Measurements from ENCODE around the gene ZNF93. TPM values are rescaled to one million over a fixed set of nuclear protein-coding genes. Genes with fewer than 3 reads are reported as not detected.

The ZNF93 gene
- total and polyA plus RNA-seq, 2 of the 8 experiments (the other 6 are each of a cell fraction or from before 2014, with no cell fraction given) = 40.8 to 61.8 TPM

GRCh38 chr19:19866611-19867248 is 34.0 kb upstream of the ZNF93 start:
- Histone ChIP-seq H2BK15ac (ENCODE audit: low read length) (no peak overlapping the region), H2BK20ac (ENCODE audit: low read length) (no peak overlapping the region), H3K4me2 (ENCODE audit: insufficient read depth in 1 of 2, low read depth in 2 of 2, low read length in 2 of 2) (peak overlapping the region; percentile 81 to 94), H3K9me3 (ENCODE audit: insufficient read depth in 2 of 2, low read depth in 1 of 2, low read length in 1 of 2) (no peaks in the 10 kb centered on the region), H3K9ac (replicated peaks in 1 of 4; ENCODE audit: extremely low read depth in 1 of 4, low read depth in 3 of 4, low read length in 3 of 4) (peak overlapping the region; percentile 98 to 100 (median 99)), H3K14ac (ENCODE audit: insufficient read length) (no peak overlapping the region), H3K4me1 (replicated peaks in 1 of 4; ENCODE audit: control insufficient read depth in 3 of 4, insufficient read depth in 4 of 4, low read length in 3 of 4) (peaks cover 0 to 5% (median 3%) of the 10 kb centered on the region in 4 experiments; a peak in 3 of 7 replicates), H3K56ac (replicated peaks; ENCODE audit: insufficient read length, low read depth, low read length) (no peak overlapping the region), H3K36me3 (ENCODE audit: control insufficient read depth in 2 of 4, insufficient read depth in 4 of 4, low read length in 3 of 4) (peaks cover 0 to 2% (median 0%) of the 10 kb centered on the region in 4 experiments; a peak in 1 of 8 replicates), H3K4me3 (ENCODE audit: extremely low read depth in 1 of 4, insufficient read depth in 2 of 4, low read depth in 3 of 4, low read length in 4 of 4) (peak overlapping the region; percentile 84 to 99 (median 90)), H4K8ac (ENCODE audit: extremely low read depth, insufficient read depth, low read length) (peak overlapping the region; percentile 100; the same call in 1 of the 2 replicates), H4K5ac (ENCODE audit: insufficient read length, low read depth, low read length) (peak overlapping the region; percentile 94), H3K23me2 (ENCODE audit: low read depth, low read length) (peaks cover 2% of the 10 kb centered on the region; the same call in 1 of the 2 replicates), H4K91ac (replicated peaks; ENCODE audit: insufficient read length, low read length) (no peak overlapping the region), H2AK5ac (ENCODE audit: low read depth, low read length) (peak overlapping the region; percentile 92; the same call in 1 of the 2 replicates), H2BK12ac (ENCODE audit: low read depth, low read length) (no peak overlapping the region; the same call in 1 of the 2 replicates), H3K4ac (replicated peaks; ENCODE audit: insufficient read length, low read depth, low read length) (no peak overlapping the region), H3K27me3 (replicated peaks in 1 of 4; ENCODE audit: control insufficient read depth in 3 of 4, extremely low read depth in 1 of 4, insufficient read depth in 3 of 4, low read length in 3 of 4) (no peaks in the 10 kb centered on the region), H3K18ac (ENCODE audit: extremely low read depth, low read length) (no peak overlapping the region), H3K23ac (ENCODE audit: insufficient read length) (no peak overlapping the region), H3K79me1 (ENCODE audit: low read depth, low read length) (no peaks in the 10 kb centered on the region; the same call in 1 of the 2 replicates), H2BK5ac (ENCODE audit: low read depth, low read length) (peak overlapping the region; percentile 96; the same call in 1 of the 2 replicates), H2AFZ (ENCODE audit: low read length) (no peak overlapping the region), H2BK120ac (replicated peaks; ENCODE audit: low read depth, low read length) (no peak overlapping the region), H3K27ac (ENCODE audit: low read depth, low read length) (peak overlapping the region; percentile 100), H4K20me1 (replicated peaks in 1 of 2; ENCODE audit: control insufficient read depth in 1 of 2, insufficient read depth in 2 of 2, low read length in 2 of 2) (peaks cover 11 to 18% of the 10 kb centered on the region in 2 experiments), H3K79me2 (ENCODE audit: control insufficient read depth in 1 of 2, insufficient read depth in 2 of 2, low read length in 2 of 2) (peaks cover 44 to 58% of the 10 kb centered on the region in 2 experiments)
- FAIRE-seq = peak; percentile 32
- DNase-seq (ENCODE audit: low read depth in 1 of 2, low spot score in 2 of 2) = peak; percentile 53 to 83
- CTCF ChIA-PET (ENCODE audit: partially characterized antibody) = interaction anchor here (1.3 kb wide), 1 partner anchor 35 kb away, joined by 3 read pairs; no protein-coding TSS in a partner anchor
- POLR2A ChIA-PET (ENCODE audit: partially characterized antibody) = interaction anchor here (0.8 to 19.0 kb wide), 20 partner anchors 9 to 238 kb away, joined by 3 to 453 read pairs (median 6); partner anchors contain the start of genes ZNF101, ZNF506 and ZNF93
- 1% methylated on average over 23 of the region's 23 CpGs; no CpG with 5 or more reads in 1 of the 2 experiments for WGBS, 2 experiments (ENCODE audit: extremely low coverage in 1 of 2, insufficient coverage in 1 of 2, insufficient read length in 1 of 2, insufficient replicate concordance in 2 of 2, low coverage in 1 of 2, low lambda C conversion rate in 2 of 2, missing lambda C conversion rate in 1 of 2)
- TF ChIP-seq RAD21 (IDR thresholded peaks at IDR 0.05 in 1 of 2, conservative IDR thresholded peaks at IDR 0.05 in 1 of 2; ENCODE audit: low read depth in 2 of 2, low read length in 2 of 2) = no peak
- TF ChIP-seq HDAC2 (IDR thresholded peaks at IDR 0.05; ENCODE audit: borderline replicate concordance in 1 of 2, low read depth in 2 of 2, low read length in 2 of 2) = no peak
- TF ChIP-seq RNF2 (IDR thresholded peaks at IDR 0.05; ENCODE audit: borderline replicate concordance, low read depth, low read length, missing control alignments, poor library complexity, severe bottlenecking) = no peak
- TF ChIP-seq BCL11A (IDR thresholded peaks at IDR 0.05; ENCODE audit: low read depth in 2 of 2, low read length in 2 of 2) = no peak
- no peak; the same call in 1 of the 2 replicates for TF ChIP-seq CHD2 (IDR thresholded peaks at IDR 0.05; ENCODE audit: low read length)
- peak; percentile 55 for TF ChIP-seq TAF7 (optimal IDR thresholded peaks at IDR 0.05; ENCODE audit: borderline replicate concordance, low read depth, low read length)
- peak; percentile 82 for TF ChIP-seq GTF2F1 (IDR thresholded peaks at IDR 0.05; ENCODE audit: borderline replicate concordance, low read depth, low read length)
- TF ChIP-seq BRCA1 (IDR thresholded peaks at IDR 0.05; ENCODE audit: low read depth, low read length) = no peak
- TF ChIP-seq NANOG (IDR thresholded peaks at IDR 0.05; ENCODE audit: insufficient read depth, low read depth, low read length, poor library complexity, severe bottlenecking) = no peak
- TF ChIP-seq RFX5 (IDR thresholded peaks at IDR 0.05; ENCODE audit: borderline replicate concordance, low read depth, low read length) = no peak

All from H1 (cell line).